Measurements from ENCODE around the gene SLCO4A1. TPM values are rescaled to one million over a fixed set of nuclear protein-coding genes. Genes with fewer than 3 reads are reported as not detected.

The SLCO4A1 gene
- total RNA-seq, 4 donors from 2014 or later, result 77.9 to 107 (median 81.5) TPM

DNA sequence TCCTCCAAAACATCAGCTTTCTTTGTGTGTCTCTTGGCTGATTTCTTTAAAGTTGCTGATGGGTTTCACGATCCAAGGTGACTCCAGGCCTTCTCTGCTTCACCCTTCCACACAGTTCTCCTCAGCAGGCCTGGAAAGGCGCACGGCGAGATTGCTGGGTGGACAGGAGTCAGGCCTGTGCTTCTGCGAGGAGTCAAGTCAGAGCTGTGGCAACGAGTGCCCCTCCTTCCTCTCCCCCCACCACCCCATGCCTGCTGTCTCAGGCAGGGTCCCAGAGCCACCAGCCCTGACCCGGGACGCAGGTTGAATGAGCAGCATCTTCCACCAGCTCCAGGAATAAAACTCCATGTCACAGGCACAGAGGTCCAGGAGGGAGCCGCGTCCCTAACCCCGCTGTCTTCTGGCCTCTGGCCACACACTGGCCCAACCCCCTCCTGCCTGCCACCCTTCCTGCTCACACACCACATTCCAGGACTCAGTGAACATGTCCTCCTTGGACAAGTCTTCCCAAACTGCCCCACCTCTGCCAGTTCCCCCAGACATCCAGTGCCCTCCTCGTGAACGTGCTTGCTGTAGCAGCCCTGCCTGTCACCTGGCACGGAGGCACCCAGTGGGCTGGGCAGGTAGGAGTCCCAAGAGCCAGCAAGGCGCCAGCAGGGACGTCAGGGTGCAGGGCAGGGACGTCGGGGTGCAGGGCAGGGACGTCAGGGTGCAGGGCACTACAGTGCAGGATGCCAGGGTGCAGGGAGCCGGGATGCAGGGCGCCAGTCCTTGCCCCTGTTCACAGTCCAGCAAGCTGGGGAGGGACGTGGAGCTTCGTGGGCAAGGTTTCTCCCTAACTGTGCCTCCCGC lies 59.1 kb downstream of the SLCO4A1 start:
- no peak for DNase-seq (ENCODE audit: low spot score in 2 of 2)
- no peak for TF ChIP-seq POLR2A (IDR thresholded peaks at IDR 0.05)
- TF ChIP-seq, protein P1, sequence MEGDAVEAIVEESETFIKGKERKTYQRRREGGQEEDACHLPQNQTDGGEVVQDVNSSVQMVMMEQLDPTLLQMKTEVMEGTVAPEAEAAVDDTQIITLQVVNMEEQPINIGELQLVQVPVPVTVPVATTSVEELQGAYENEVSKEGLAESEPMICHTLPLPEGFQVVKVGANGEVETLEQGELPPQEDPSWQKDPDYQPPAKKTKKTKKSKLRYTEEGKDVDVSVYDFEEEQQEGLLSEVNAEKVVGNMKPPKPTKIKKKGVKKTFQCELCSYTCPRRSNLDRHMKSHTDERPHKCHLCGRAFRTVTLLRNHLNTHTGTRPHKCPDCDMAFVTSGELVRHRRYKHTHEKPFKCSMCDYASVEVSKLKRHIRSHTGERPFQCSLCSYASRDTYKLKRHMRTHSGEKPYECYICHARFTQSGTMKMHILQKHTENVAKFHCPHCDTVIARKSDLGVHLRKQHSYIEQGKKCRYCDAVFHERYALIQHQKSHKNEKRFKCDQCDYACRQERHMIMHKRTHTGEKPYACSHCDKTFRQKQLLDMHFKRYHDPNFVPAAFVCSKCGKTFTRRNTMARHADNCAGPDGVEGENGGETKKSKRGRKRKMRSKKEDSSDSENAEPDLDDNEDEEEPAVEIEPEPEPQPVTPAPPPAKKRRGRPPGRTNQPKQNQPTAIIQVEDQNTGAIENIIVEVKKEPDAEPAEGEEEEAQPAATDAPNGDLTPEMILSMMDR (IDR thresholded peaks at IDR 0.05), result no peak
- 87% methylated on average over 22 to 23 of the region's 24 CpGs for WGBS, 2 donors
- H3K4me3 ChIP-seq (ENCODE audit: low read depth, poor library complexity, severe bottlenecking), result no peak overlapping the region
- intact Hi-C loops (cut with DNase I; ENCODE audit: low total_unique reads), result no loop called here

DNA sequence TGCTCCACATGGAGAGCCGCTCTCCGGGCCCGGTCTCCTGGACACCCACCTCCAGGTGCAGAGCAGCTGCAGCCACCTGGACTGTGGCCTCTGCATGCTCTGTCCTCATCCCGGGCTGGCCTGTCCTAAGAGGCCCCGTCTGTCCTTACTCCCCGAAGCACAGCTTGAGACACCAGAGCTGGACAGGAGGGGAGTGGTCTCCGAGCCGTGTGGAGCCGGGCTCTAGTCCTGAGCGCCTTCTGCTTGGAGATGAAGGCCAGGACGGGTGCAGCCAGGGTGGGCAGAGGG lies 59.7 kb downstream of the SLCO4A1 start:
- WGBS, 2 donors, result 94 to 98% methylated on average over 10 to 11 of the region's 11 CpGs
- no peak overlapping the region for H3K4me3 ChIP-seq (ENCODE audit: low read depth, poor library complexity, severe bottlenecking)
- TF ChIP-seq POLR2A (IDR thresholded peaks at IDR 0.05), result no peak
- TF ChIP-seq, protein P1 (IDR thresholded peaks at IDR 0.05), result no peak
- DNase-seq (ENCODE audit: low spot score in 2 of 2), result no peak
- intact Hi-C loops (cut with DNase I; ENCODE audit: low total_unique reads), result no loop called here

DNA sequence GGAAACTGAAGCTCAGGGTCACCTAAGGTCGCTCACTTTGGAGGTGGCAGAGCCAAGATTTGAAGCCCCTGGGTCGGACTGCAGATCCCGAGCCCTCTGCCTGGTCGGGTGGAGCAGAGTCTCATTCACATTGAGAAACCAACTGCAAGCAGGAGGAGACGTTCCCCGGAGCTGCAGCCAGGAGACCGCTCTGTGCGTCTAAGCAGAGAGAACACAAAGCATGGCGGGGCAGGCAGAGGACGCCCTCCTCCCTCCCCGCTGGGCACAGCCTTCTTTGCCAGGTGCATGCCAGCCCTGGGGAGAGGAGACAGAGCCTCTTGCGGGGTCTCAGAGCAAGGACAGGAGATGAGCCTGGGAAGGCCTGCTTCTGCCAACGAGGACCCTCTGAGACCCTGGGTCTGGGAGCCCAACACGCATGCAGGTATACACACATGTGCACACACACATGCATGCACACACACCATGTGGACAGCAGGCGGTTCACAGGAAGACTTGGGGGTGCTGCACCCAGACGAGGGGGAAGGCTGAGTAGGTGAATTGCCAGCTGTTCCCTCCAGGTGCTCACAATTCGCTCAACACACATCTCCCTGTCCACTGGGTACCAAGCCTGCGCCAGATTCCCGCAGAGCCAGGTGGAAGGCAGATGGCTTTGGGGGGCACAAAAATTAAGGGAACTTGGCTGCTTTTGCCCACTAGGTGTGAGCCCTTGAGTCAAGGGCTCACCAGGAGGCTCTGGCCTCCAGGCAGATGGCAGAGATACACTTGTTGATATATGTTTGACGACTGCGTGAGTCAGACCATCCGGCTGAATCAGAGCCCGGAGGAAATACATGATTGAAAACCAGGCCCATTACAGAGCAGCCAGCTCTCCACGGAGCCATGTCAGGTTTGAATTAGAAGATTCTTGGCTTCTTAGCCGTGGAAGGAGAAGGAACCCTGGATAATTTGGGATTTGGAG lies 60.9 kb downstream of the SLCO4A1 start:
- H3K4me3 ChIP-seq (ENCODE audit: low read depth, poor library complexity, severe bottlenecking), result no peak overlapping the region
- TF ChIP-seq, protein P1 (IDR thresholded peaks at IDR 0.05), result no peak
- TF ChIP-seq POLR2A (IDR thresholded peaks at IDR 0.05), result no peak
- WGBS, 2 donors, result 29 to 32% methylated on average over 23 to 25 of the region's 25 CpGs
- intact Hi-C loops (cut with DNase I; ENCODE audit: low total_unique reads), result no loop called here
- DNase-seq (ENCODE audit: low spot score in 2 of 2), result peak in 1 of 2 donors; percentile 43

DNA sequence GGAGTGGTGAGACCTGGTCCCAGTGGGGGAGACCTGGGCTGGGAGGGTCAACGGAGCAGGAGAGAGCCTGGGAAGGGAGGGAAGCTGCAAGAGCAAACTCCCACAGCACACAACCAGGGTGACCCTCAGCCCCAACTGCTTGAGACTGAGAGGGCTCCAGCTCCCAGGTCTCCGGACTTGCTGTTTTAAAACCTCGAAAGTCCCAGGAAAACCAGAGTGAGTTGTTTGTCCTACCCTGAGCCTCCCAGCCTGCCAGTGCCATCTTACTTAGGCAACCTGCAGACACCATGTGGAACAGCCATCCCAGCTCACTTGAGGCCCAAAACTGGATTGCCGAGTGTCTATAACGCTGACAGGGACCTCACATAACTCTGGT lies 61.5 kb downstream of the SLCO4A1 start:
- 58% methylated on average over 5 of the region's 5 CpGs for WGBS, 2 donors
- no peak for DNase-seq (ENCODE audit: low spot score in 2 of 2)
- intact Hi-C loops (cut with DNase I; ENCODE audit: low total_unique reads), result no loop called here
- H3K4me3 ChIP-seq (ENCODE audit: low read depth, poor library complexity, severe bottlenecking), result no peak overlapping the region
- no peak for TF ChIP-seq POLR2A (IDR thresholded peaks at IDR 0.05)
- TF ChIP-seq, protein P1 (IDR thresholded peaks at IDR 0.05), result no peak

DNA sequence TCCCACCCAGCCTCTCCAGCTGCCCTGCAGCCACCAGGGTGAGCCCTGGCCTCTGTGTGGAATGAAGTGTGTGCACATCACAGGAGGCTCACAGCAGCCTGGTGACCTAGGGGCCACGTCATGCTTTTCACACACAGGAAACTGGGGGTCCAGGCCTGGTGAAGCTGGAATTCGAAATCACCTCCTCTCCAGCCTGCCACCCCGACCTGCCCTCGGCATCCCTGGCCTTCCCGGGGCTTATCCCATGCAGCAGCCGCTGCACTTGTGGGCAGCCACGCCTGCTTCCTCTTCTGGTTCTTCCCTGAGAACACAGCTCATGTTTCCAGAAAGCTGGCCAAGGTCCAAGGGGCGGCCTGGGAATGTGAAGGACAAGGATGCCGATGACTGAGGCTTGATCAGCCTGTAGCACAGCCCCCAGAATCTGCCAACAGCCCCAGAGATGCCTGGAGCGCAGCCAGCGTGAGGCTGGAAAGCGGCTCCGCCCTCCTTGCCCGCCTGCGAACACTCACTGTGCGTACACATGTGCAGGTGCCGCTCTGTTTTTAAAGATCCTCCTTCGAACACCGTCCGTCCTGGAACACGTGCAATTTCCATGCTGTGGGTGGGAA lies 62.1 kb downstream of the SLCO4A1 start:
- TF ChIP-seq, protein P1 (IDR thresholded peaks at IDR 0.05), result no peak
- TF ChIP-seq POLR2A (IDR thresholded peaks at IDR 0.05), result no peak
- intact Hi-C loops (cut with DNase I; ENCODE audit: low total_unique reads), result no loop called here
- 8 to 21% methylated on average over 20 to 21 of the region's 21 CpGs for WGBS, 2 donors
- H3K4me3 ChIP-seq (ENCODE audit: low read depth, poor library complexity, severe bottlenecking), result no peak overlapping the region
- peak; percentile 80 to 96 for DNase-seq (ENCODE audit: low spot score in 2 of 2)
